ENCODE results near the gene SLC25A31.

Gene SLC25A31

GRCh38 chr4:127730142-127730913, at the start of gene SLC25A31:
Gene SLC25A31, plus strand, starts transcription at chr4:127730400. Its CDS starts 146 bp downstream, at chr4:127730546.
- no peak for DNase-seq (ENCODE audit: low read depth in 2 of 2)

DNA sequence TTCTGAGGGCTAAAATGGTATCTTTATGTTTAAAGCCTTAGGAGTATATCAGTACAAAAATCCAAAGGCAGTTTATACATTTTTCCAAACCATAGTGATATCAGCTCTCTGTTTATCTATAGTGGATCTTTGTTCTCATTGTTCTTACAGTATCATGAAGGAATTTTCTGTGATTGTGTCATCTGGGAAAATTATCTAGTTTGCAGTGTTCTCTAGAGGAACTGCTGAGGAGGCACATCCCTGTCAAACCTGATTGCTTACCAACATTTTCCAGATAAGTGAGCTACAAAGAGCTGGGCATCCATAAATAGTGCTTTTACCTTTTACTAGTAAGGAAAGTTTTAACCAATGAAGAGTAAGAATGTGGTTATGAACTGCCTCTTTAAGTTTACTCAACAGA, 44.9 kb upstream of the SLC25A31 start:
- no peak for DNase-seq (ENCODE audit: low read depth in 2 of 2)

- no peak for DNase-seq (ENCODE audit: low read depth in 2 of 2)
Observed at GRCh38 chr4:127686658-127687057, 43.5 kb upstream of the SLC25A31 start.

DNA sequence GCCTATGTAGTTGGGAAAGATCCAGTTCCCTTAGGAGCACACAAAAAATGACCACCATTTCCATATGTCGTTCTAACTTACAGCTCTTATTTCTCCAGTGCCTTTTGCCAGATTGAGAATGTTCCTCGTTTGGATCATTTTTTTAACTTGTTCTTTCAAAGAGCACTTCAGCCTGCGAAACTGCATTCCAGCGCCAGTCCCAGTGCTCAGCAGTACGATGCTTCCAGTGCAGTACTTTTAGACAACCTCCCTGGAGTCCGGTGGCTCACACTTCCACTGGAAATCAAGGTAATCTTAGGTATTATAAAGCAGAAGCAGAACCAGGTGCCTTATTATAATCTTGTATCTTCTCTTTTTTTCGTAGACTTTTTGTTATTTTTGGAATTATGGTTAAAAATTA, 42.6 kb upstream of the SLC25A31 start:
- no peak for DNase-seq (ENCODE audit: low read depth in 2 of 2)

DNA sequence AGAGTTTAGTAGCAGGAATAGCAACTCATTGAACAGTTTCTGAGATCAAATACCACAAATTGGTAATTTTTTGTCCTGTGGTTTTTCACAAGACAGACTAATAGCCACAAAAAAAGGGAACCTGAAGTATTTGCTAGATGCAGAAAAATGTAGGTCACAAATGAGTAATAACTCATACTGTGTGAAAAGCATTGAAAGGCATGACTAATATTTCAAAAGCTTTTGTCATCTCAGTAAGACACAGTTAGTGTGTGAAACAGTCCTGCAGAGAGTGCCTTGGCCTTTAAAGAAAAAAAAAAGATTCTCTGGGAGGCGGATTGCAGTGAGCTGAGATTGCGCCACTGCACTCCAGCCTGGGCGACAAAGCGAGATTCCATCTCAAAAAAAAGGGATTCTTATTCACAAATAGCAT, 31.4 kb upstream of the SLC25A31 start:
- no peak for DNase-seq (ENCODE audit: low read depth in 2 of 2)

GRCh38 chr4:127708985-127709384, 21.2 kb upstream of the SLC25A31 start:
- no peak for DNase-seq (ENCODE audit: low read depth in 2 of 2)

DNA sequence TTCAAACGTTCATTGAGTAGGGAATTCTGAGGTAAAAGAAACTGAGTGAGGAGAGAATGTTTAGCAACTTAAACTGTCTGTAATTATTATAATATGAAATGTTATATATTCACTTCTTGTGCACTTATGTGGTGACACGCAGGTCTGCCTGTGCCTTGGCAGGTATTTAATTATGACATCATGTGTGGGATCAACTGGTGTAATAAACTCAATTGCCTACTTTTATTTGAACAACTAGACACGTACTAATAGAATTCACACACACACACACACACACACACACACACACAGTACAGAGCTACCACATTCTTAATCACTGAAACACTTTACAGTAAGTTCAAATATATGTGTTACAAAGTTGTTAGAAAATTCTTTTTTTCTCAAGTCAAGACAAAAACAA, 20.7 kb upstream of the SLC25A31 start:
- no peak for DNase-seq (ENCODE audit: low read depth in 2 of 2)

- DNase-seq (ENCODE audit: low read depth in 2 of 2) = no peak
Observed at GRCh38 chr4:127731406-127731805, 1.2 kb downstream of the SLC25A31 start.

- DNase-seq (ENCODE audit: low read depth in 2 of 2) = no peak
Observed at GRCh38 chr4:127732623-127733328, 2.6 kb downstream of the SLC25A31 start.

DNA sequence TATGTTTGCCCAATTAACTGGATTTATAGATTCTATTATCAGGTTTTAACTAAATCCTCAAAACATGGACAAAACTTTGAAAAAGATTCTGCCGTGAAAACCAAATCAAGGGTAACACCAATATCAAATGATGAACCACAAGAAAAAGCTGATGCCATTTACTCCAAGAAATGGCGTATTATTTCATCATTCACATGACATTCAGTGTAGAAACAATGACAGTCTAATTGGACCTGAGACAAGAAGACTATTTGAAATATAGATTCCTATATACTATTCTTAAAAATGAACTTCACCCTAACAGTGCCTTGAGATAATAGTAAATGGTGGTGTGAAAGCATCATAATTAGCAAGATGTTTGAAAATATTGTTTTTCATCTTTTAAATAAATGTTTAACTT, 4.8 kb downstream of the SLC25A31 start:
- no peak for DNase-seq (ENCODE audit: low read depth in 2 of 2)

GRCh38 chr4:127737295-127737694, 7.1 kb downstream of the SLC25A31 start:
- no peak for DNase-seq (ENCODE audit: low read depth in 2 of 2)

GRCh38 chr4:127741247-127741646, 11.0 kb downstream of the SLC25A31 start:
- no peak for DNase-seq (ENCODE audit: low read depth in 2 of 2)

- no peak for DNase-seq (ENCODE audit: low read depth in 2 of 2)
Observed at GRCh38 chr4:127747883-127748282, 17.7 kb downstream of the SLC25A31 start.

GRCh38 chr4:127748957-127749356, 18.8 kb downstream of the SLC25A31 start:
- DNase-seq (ENCODE audit: low read depth in 2 of 2) = no peak

DNA sequence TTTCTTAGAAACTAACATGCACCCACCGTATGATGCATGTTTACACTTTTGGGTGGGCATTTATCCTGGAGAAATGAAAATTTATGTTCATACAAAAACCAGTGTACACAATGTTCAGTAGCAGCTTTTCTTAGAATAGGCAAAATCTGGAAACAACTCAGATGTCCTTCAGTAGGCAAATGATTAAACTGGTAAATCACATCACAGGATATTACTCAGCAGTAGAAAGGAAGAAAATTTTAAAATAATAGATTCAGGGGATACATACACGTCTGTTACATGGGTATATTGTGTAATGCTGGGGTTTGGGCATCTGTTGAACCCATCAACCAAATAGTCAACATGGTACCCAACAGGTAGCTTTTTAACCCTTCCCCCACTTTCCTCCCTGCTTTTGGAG, 26.7 kb downstream of the SLC25A31 start:
- DNase-seq (ENCODE audit: low read depth in 2 of 2) = no peak

GRCh38 chr4:127759228-127759820, 29.1 kb downstream of the SLC25A31 start:
- no peak for DNase-seq (ENCODE audit: low read depth in 2 of 2)

- DNase-seq (ENCODE audit: low read depth in 2 of 2) = no peak
Observed at GRCh38 chr4:127759893-127760292, 29.7 kb downstream of the SLC25A31 start.

- no peak for DNase-seq (ENCODE audit: low read depth in 2 of 2)
Observed at GRCh38 chr4:127771535-127772275, 41.5 kb downstream of the SLC25A31 start.

- DNase-seq (ENCODE audit: low read depth in 2 of 2) = no peak
Observed at GRCh38 chr4:127772769-127773671, 42.8 kb downstream of the SLC25A31 start.

GRCh38 chr4:127775843-127776242, 45.6 kb downstream of the SLC25A31 start:
- DNase-seq (ENCODE audit: low read depth in 2 of 2) = no peak

- no peak for DNase-seq (ENCODE audit: low read depth in 2 of 2)
Observed at GRCh38 chr4:127776620-127777019, 46.4 kb downstream of the SLC25A31 start.
